ENCODE measurements around the gene ZNF678. TPM values are rescaled to one million over a fixed set of nuclear protein-coding genes. Genes with fewer than 3 reads are reported as not detected.

ZNF678 gene
- total RNA-seq, 4 donors from 2014 or later, result 8.4 to 15.3 (median 11.6) TPM

GRCh38 chr1:227613526-227613925 lies 50.2 kb downstream of the ZNF678 start:
- WGBS, 2 donors, result 89 to 92% methylated on average over 1 of the region's 1 CpG
- peaks cover 0 to 32% (median 0%) of the 10 kb centered on the region in 4 donors for H3K9me3 ChIP-seq
- no peak overlapping the region for H3K4me3 ChIP-seq
- TF ChIP-seq POLR2A (IDR thresholded peaks at IDR 0.05) (no peak), CTCF (IDR thresholded peaks at IDR 0.05) (no peak), EP300 (IDR thresholded peaks at IDR 0.05) (no peak)
- no peak overlapping the region for H3K27ac ChIP-seq
- H3K27me3 ChIP-seq, result no peaks in the 10 kb centered on the region
- DNase-seq (ENCODE audit: low spot score in 2 of 2), result no peak
- H3K36me3 ChIP-seq, result peaks cover 0 to 81% (median 0%) of the 10 kb centered on the region in 3 donors
- H3K4me1 ChIP-seq, result no peaks in the 10 kb centered on the region

GRCh38 chr1:227621211-227621610 lies 57.9 kb downstream of the ZNF678 start:
- Histone ChIP-seq H3K27ac (no peak overlapping the region), H3K4me3 (no peak overlapping the region), H3K9me3 (peaks cover 0 to 53% (median 2%) of the 10 kb centered on the region in 4 donors), H3K36me3 (peaks cover 0 to 76% (median 0%) of the 10 kb centered on the region in 3 donors), H3K4me1 (no peaks in the 10 kb centered on the region), H3K27me3 (no peaks in the 10 kb centered on the region)
- 92 to 100% methylated on average over 1 of the region's 1 CpG for WGBS, 2 donors
- TF ChIP-seq POLR2A (IDR thresholded peaks at IDR 0.05), result no peak
- no peak for TF ChIP-seq EP300 (IDR thresholded peaks at IDR 0.05)
- TF ChIP-seq CTCF (IDR thresholded peaks at IDR 0.05), result no peak
- no peak for DNase-seq (ENCODE audit: low spot score in 2 of 2)

- no peak for TF ChIP-seq EP300 (IDR thresholded peaks at IDR 0.05)
- no peak for TF ChIP-seq POLR2A (IDR thresholded peaks at IDR 0.05)
- no peak for TF ChIP-seq CTCF (IDR thresholded peaks at IDR 0.05)
- WGBS, 2 donors, result 70 to 77% methylated on average over 1 of the region's 1 CpG
- Histone ChIP-seq H3K27me3 (no peaks in the 10 kb centered on the region), H3K36me3 (peaks cover 0 to 78% (median 0%) of the 10 kb centered on the region in 3 donors), H3K27ac (no peak overlapping the region), H3K4me1 (no peaks in the 10 kb centered on the region), H3K4me3 (no peak overlapping the region), H3K9me3 (peaks cover 0 to 64% (median 2%) of the 10 kb centered on the region in 4 donors)
- DNase-seq (ENCODE audit: low spot score in 2 of 2), result no peak
Observed at GRCh38 chr1:227622739-227623475, 59.6 kb downstream of the ZNF678 start.

GRCh38 chr1:227632325-227632724 lies 69.0 kb downstream of the ZNF678 start:
- H3K27ac ChIP-seq, result no peak overlapping the region
- TF ChIP-seq CTCF (IDR thresholded peaks at IDR 0.05) (no peak), EP300 (IDR thresholded peaks at IDR 0.05) (no peak), POLR2A (IDR thresholded peaks at IDR 0.05) (no peak)
- no peak overlapping the region for H3K4me3 ChIP-seq
- H3K36me3 ChIP-seq, result peaks cover 0 to 86% (median 0%) of the 10 kb centered on the region in 3 donors
- WGBS, 2 donors, result 90% methylated on average over 13 of the region's 13 CpGs
- H3K4me1 ChIP-seq, result no peaks in the 10 kb centered on the region
- H3K27me3 ChIP-seq, result no peaks in the 10 kb centered on the region
- H3K9me3 ChIP-seq, result peaks cover 0 to 99% (median 7%) of the 10 kb centered on the region in 4 donors
- no peak for DNase-seq (ENCODE audit: low spot score in 2 of 2)

- peaks cover 0 to 76% (median 0%) of the 10 kb centered on the region in 3 donors for H3K36me3 ChIP-seq
- TF ChIP-seq EP300 (IDR thresholded peaks at IDR 0.05) (no peak), CTCF (IDR thresholded peaks at IDR 0.05) (no peak), POLR2A (IDR thresholded peaks at IDR 0.05) (no peak)
Observed at GRCh38 chr1:227635596-227635995, 72.2 kb downstream of the ZNF678 start.

More at GRCh38 chr1:227635596-227635995, 72.2 kb downstream of the ZNF678 start:
- no peak overlapping the region for H3K27ac ChIP-seq
- no peaks in the 10 kb centered on the region for H3K4me1 ChIP-seq
- no peak overlapping the region for H3K4me3 ChIP-seq
- DNase-seq (ENCODE audit: low spot score in 2 of 2), result no peak
- H3K9me3 ChIP-seq, result peaks cover 0 to 100% (median 19%) of the 10 kb centered on the region in 4 donors
- 95 to 96% methylated on average over 9 of the region's 9 CpGs for WGBS, 2 donors
- no peaks in the 10 kb centered on the region for H3K27me3 ChIP-seq
